PC-3 (cell line): ENCODE data around the gene AMPD2.

Experiments
- EZH2 ChIP-seq: fragments of 300-600 bp; sonication (generic); IDR thresholded peaks from one replicate; pipeline ENCODE4 v1.6.1; 2017; ENCODE audit warnings: antibody characterized with exemption, mild to moderate bottlenecking, low read length; ENCODE audit not compliant: unreplicated experiment
- TF ChIP-seq, protein P1 (sequence below): fragments of 300-600 bp; sonication (generic); conservative IDR thresholded peaks from 2 replicates; pipeline ENCODE4 v1.5.1; 2017; ENCODE audit warnings: antibody characterized with exemption, low read depth, mild to moderate bottlenecking, low read length

DNA sequence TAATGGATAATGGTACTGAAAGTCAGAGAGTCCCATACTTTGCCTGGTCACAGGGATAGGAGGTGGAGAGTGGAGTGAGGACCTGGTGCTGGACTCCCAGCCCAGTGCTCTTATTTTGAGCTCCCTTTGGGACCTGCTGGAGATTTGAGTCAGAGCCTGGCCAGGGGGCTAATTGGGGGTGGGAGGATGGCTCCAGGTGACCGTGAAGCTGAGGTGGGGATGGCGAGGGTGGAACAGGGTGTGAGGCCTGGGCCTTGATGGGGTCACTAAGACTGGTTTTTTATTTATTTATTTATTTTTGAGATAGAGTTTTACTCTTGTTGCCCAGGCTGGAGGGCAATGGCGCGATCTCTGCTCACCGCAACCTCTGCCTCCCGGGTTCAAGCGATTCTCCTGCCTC lies 17.8 kb downstream of the AMPD2 start:
- TF ChIP-seq, protein P1, sequence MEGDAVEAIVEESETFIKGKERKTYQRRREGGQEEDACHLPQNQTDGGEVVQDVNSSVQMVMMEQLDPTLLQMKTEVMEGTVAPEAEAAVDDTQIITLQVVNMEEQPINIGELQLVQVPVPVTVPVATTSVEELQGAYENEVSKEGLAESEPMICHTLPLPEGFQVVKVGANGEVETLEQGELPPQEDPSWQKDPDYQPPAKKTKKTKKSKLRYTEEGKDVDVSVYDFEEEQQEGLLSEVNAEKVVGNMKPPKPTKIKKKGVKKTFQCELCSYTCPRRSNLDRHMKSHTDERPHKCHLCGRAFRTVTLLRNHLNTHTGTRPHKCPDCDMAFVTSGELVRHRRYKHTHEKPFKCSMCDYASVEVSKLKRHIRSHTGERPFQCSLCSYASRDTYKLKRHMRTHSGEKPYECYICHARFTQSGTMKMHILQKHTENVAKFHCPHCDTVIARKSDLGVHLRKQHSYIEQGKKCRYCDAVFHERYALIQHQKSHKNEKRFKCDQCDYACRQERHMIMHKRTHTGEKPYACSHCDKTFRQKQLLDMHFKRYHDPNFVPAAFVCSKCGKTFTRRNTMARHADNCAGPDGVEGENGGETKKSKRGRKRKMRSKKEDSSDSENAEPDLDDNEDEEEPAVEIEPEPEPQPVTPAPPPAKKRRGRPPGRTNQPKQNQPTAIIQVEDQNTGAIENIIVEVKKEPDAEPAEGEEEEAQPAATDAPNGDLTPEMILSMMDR: no peak
- no peak for TF ChIP-seq EZH2
